H1 (cell line): ENCODE measurements around the gene RAPGEF5. TPM values are rescaled to one million over a fixed set of nuclear protein-coding genes. Genes with fewer than 3 reads are reported as not detected.

ENCODE experiments used
- CTCF ChIA-PET: fragments of 300-600 bp; sonication (Branson Sonifier 250); formaldehyde crosslinking; loops from one replicate; lab custom pipeline; 2021; ENCODE audit not compliant: partially characterized antibody; lab: Charles Lee
- POLR2A ChIA-PET: fragments of 300-600 bp; sonication (Branson Sonifier 250); formaldehyde crosslinking; loops from one replicate; lab custom pipeline; 2021; ENCODE audit warnings: inconsistent platforms; ENCODE audit not compliant: partially characterized antibody; lab: Charles Lee
- DNase-seq, 2 experiments: peaks; one replicate each; pipeline versions ENCODE4 v3.0.0 to v3.0.0-alpha.2; 2010 to 2022; ENCODE audit warnings: low spot score in 2 of 2, low read depth in 1 of 2, mixed read lengths in 1 of 2
- FAIRE-seq: peaks from 2 replicates; lab custom pipeline; 2011; peaks lifted over from hg19 to GRCh38; lab: Jason Lieb, UNC
- H2AFZ ChIP-seq: 2 replicates; pipeline ENCODE4 v1.8.1; 2012; ENCODE audit warnings: low read length, inconsistent platforms
- H2AK5ac ChIP-seq: 2 replicates; pipeline ENCODE4 v1.6.1; 2013; ENCODE audit warnings: low read depth, low read length
- H2BK120ac ChIP-seq: replicated peaks from 2 replicates; pipeline ENCODE3; 2013; ENCODE audit warnings: low read depth, low read length, inconsistent platforms
- H2BK12ac ChIP-seq: 2 replicates; pipeline ENCODE4 v1.6.1; 2013; ENCODE audit warnings: low read depth, low read length
- H2BK15ac ChIP-seq: 2 replicates; pipeline ENCODE4 v1.6.1; 2013; ENCODE audit warnings: low read length
- H2BK20ac ChIP-seq: 2 replicates; pipeline ENCODE4 v1.6.1; 2013; ENCODE audit warnings: low read length
- H2BK5ac ChIP-seq: 2 replicates; pipeline ENCODE4 v1.6.1; 2013; ENCODE audit warnings: low read depth, low read length
- H3K14ac ChIP-seq: 2 replicates; pipeline ENCODE4 v1.6.1; 2013; ENCODE audit warnings: inconsistent platforms; ENCODE audit not compliant: insufficient read length
- H3K18ac ChIP-seq: 2 replicates; pipeline ENCODE4 v1.6.1; 2013; ENCODE audit warnings: low read length; ENCODE audit errors: extremely low read depth
- H3K23ac ChIP-seq: 2 replicates; pipeline ENCODE4 v1.6.1; 2013; ENCODE audit warnings: inconsistent platforms; ENCODE audit not compliant: insufficient read length
- H3K23me2 ChIP-seq: 2 replicates; pipeline ENCODE4 v1.6.1; 2013; ENCODE audit warnings: low read depth, low read length
- H3K27ac ChIP-seq: 2 replicates; pipeline ENCODE4 v1.6.1; 2011; ENCODE audit warnings: low read depth, low read length, inconsistent platforms
- H3K27me3 ChIP-seq, 4 experiments: replicated peaks in 1 of 4; 1 replicate in 1 of 4; 2 replicates in 3 of 4; pipeline versions ENCODE4 v1.6.1 to v1.8.1; 2011 to 2013; ENCODE audit warnings: low read length in 3 of 4, mild to moderate bottlenecking in 3 of 4, inconsistent platforms in 2 of 4, mixed read lengths in 2 of 4, moderate library complexity in 1 of 4; ENCODE audit not compliant: control insufficient read depth in 3 of 4, insufficient read depth in 3 of 4; ENCODE audit errors: extremely low read depth in 1 of 4
- H3K36me3 ChIP-seq, 4 experiments: 2 replicates each; pipeline versions ENCODE4 v1.6.1 to v1.8.1; 2011 to 2013; ENCODE audit warnings: mild to moderate bottlenecking in 4 of 4, low read length in 3 of 4, moderate library complexity in 2 of 4, control low read depth in 1 of 4, inconsistent platforms in 1 of 4; ENCODE audit not compliant: insufficient read depth in 4 of 4, control insufficient read depth in 2 of 4
- H3K4ac ChIP-seq: replicated peaks from 2 replicates; pipeline ENCODE3; 2013; ENCODE audit warnings: low read length, low read depth, mixed read lengths, inconsistent platforms; ENCODE audit not compliant: insufficient read length
- H3K4me1 ChIP-seq, 4 experiments: replicated peaks in 1 of 4; 1 replicate in 1 of 4; 2 replicates in 3 of 4; pipeline versions ENCODE4 v1.6.1 to v1.8.1; 2011 to 2013; ENCODE audit warnings: low read length in 3 of 4, inconsistent platforms in 2 of 4, mixed read lengths in 1 of 4; ENCODE audit not compliant: insufficient read depth in 4 of 4, control insufficient read depth in 3 of 4
- H3K4me2 ChIP-seq, 2 experiments: 2 replicates each; pipeline versions ENCODE4 v1.6.1 to v1.8.1; 2011 to 2013; ENCODE audit warnings: low read depth in 2 of 2, low read length in 2 of 2, control low read depth in 1 of 2, inconsistent platforms in 1 of 2, mild to moderate bottlenecking in 1 of 2; ENCODE audit not compliant: insufficient read depth in 1 of 2
- H3K4me3 ChIP-seq, 4 experiments: fragments of 200-600, 300-600 bp in 1 of 4; sonication (generic), shearing (Covaris generic), sonication (Bioruptor Twin) in 1 of 4; 2 replicates each; pipeline versions ENCODE4 v1.5.1 to v1.8.1; 2011 to 2016; ENCODE audit warnings: low read length in 4 of 4, low read depth in 3 of 4, control low read depth in 2 of 4, inconsistent platforms in 2 of 4, mild to moderate bottlenecking in 2 of 4, mixed read lengths in 1 of 4, moderate library complexity in 1 of 4; ENCODE audit not compliant: insufficient read depth in 2 of 4; ENCODE audit errors: extremely low read depth in 1 of 4
- H3K56ac ChIP-seq: replicated peaks from 2 replicates; pipeline ENCODE3; 2013; ENCODE audit warnings: low read depth, mild to moderate bottlenecking, mixed read lengths, low read length, inconsistent platforms; ENCODE audit not compliant: insufficient read length
- H3K79me1 ChIP-seq: 2 replicates; pipeline ENCODE4 v1.6.1; 2013; ENCODE audit warnings: low read depth, low read length, control low read depth
- H3K79me2 ChIP-seq, 2 experiments: 2 replicates each; pipeline versions ENCODE4 v1.6.1 to v1.8.1; 2012 to 2013; ENCODE audit warnings: low read length in 2 of 2, mild to moderate bottlenecking in 2 of 2, inconsistent platforms in 1 of 2; ENCODE audit not compliant: insufficient read depth in 2 of 2, control insufficient read depth in 1 of 2
- H3K9ac ChIP-seq, 4 experiments: replicated peaks in 1 of 4; 1 replicate in 1 of 4; 2 replicates in 3 of 4; pipeline versions ENCODE4 v1.6.1 to v1.8.1; 2011 to 2013; ENCODE audit warnings: low read depth in 3 of 4, low read length in 3 of 4, control low read depth in 2 of 4, mild to moderate bottlenecking in 2 of 4, moderate library complexity in 2 of 4, inconsistent platforms in 1 of 4; ENCODE audit errors: extremely low read depth in 1 of 4
- H3K9me3 ChIP-seq, 2 experiments: 2 replicates each; pipeline versions ENCODE4 v1.6.1 to v1.8.1; 2012 to 2013; ENCODE audit warnings: mild to moderate bottlenecking in 2 of 2, moderate library complexity in 2 of 2, control low read depth in 1 of 2, inconsistent platforms in 1 of 2, low read depth in 1 of 2, low read length in 1 of 2, mixed read lengths in 1 of 2; ENCODE audit not compliant: insufficient read depth in 2 of 2
- H4K20me1 ChIP-seq, 2 experiments: replicated peaks in 1 of 2; 2 replicates each; pipeline versions ENCODE3 to v1.8.1; 2011 to 2013; ENCODE audit warnings: inconsistent platforms in 2 of 2, low read length in 2 of 2, mild to moderate bottlenecking in 1 of 2; ENCODE audit not compliant: insufficient read depth in 2 of 2, control insufficient read depth in 1 of 2
- H4K5ac ChIP-seq: 2 replicates; pipeline ENCODE4 v1.6.1; 2013; ENCODE audit warnings: low read length, low read depth, mixed read lengths, inconsistent platforms; ENCODE audit not compliant: insufficient read length
- H4K8ac ChIP-seq: 2 replicates; pipeline ENCODE4 v1.8.0; 2013; ENCODE audit warnings: mild to moderate bottlenecking, moderate library complexity, low read length, inconsistent platforms; ENCODE audit not compliant: insufficient read depth; ENCODE audit errors: extremely low read depth
- H4K91ac ChIP-seq: replicated peaks from 2 replicates; pipeline ENCODE3; 2013; ENCODE audit warnings: low read length, mixed read lengths, inconsistent platforms; ENCODE audit not compliant: insufficient read length
- BACH1 ChIP-seq: IDR thresholded peaks from 2 replicates; pipeline ENCODE4 v1.6.1; 2012; ENCODE audit warnings: low read length, improper control_type of control experiment
- JUND ChIP-seq: IDR thresholded peaks from 2 replicates; pipeline ENCODE4 v1.6.1; 2011; ENCODE audit warnings: mild to moderate bottlenecking, improper control_type of control experiment, low read length
- MAFK ChIP-seq: IDR thresholded peaks from 2 replicates; pipeline ENCODE4 v1.6.1; 2012; ENCODE audit warnings: low read depth, mild to moderate bottlenecking, improper control_type of control experiment, low read length
- NANOG ChIP-seq: IDR thresholded peaks from 2 replicates; pipeline ENCODE4 v1.6.1; 2011; ENCODE audit warnings: low read length, low read depth, mild to moderate bottlenecking, inconsistent platforms; ENCODE audit not compliant: insufficient read depth, poor library complexity, severe bottlenecking
- NRF1 ChIP-seq: IDR thresholded peaks from 2 replicates; pipeline ENCODE4 v1.6.1; 2011; ENCODE audit warnings: mild to moderate bottlenecking, low read depth, low read length, improper control_type of control experiment
- RXRA ChIP-seq: IDR thresholded peaks from 2 replicates; pipeline ENCODE4 v1.6.1; 2011; ENCODE audit warnings: low read depth, mild to moderate bottlenecking, low read length, moderate library complexity; ENCODE audit not compliant: insufficient read depth
- SIN3A ChIP-seq, 2 experiments: IDR thresholded peaks in 1 of 2; conservative IDR thresholded peaks in 1 of 2; 2 replicates each; pipeline ENCODE4 v1.6.1; 2011 to 2012; ENCODE audit warnings: low read length in 2 of 2, improper control_type of control experiment in 1 of 2, low read depth in 1 of 2, mild to moderate bottlenecking in 1 of 2
- SRF ChIP-seq: IDR thresholded peaks from 2 replicates; pipeline ENCODE4 v1.6.1; 2011; ENCODE audit warnings: mild to moderate bottlenecking, low read depth, low read length, moderate library complexity
- TCF12 ChIP-seq: IDR thresholded peaks from 2 replicates; pipeline ENCODE4 v1.6.1; 2011; ENCODE audit warnings: low read depth, mild to moderate bottlenecking, low read length
- polyA plus RNA-seq, 7 experiments: library from polyadenylated mRNA; depleted of rRNA in 3 of 7; stranded (reverse) in 5 of 7; unstranded in 2 of 7; fragments of >200 nt in 5 of 7; fragments of 200-250 nt in 2 of 7; gene quantifications; 1 replicate in 5 of 7; 2 replicates in 1 of 7; 4 replicates in 1 of 7; pipeline versions ENCODE4 v1.2.1 to v1.2.3, GENCODE V29; 2011 to 2013; ENCODE audit warnings: missing spikeins in 2 of 7, mixed read lengths in 2 of 7
- total RNA-seq: library from RNA; stranded (reverse); fragmentation: NEBNext Ultra II Directional; extraction: Animal tissue kit (Norgen Biotek cat#: 25700); gene quantifications from 2 replicates; pipeline ENCODE4 v1.2.1, GENCODE V29; 2021

RAPGEF5 gene
- total and polyA plus RNA-seq, 2 of the 8 experiments (the other 6 are each of a cell fraction or from before 2014, with no cell fraction given) = 4.4 to 22.9 TPM

GRCh38 chr7:22399091-22399490 lies 42.1 kb upstream of the RAPGEF5 start:
- Histone ChIP-seq H2AK5ac (no peak overlapping the region), H3K27ac (no peak overlapping the region), H3K4me2 (no peak overlapping the region), H2BK5ac (no peak overlapping the region), H2BK120ac (no peak overlapping the region), H4K5ac (no peak overlapping the region), H4K20me1 (no peaks in the 10 kb centered on the region), H3K27me3 (no peaks in the 10 kb centered on the region), H2BK20ac (no peak overlapping the region), H2BK15ac (no peak overlapping the region), H3K36me3 (no peaks in the 10 kb centered on the region), H4K91ac (no peak overlapping the region), H3K4me1 (peaks cover 0 to 3% (median 0%) of the 10 kb centered on the region in 4 experiments; a peak in 1 of 7 replicates), H3K4ac (no peak overlapping the region), H2AFZ (no peak overlapping the region), H3K9me3 (no peaks in the 10 kb centered on the region), H3K4me3 (no peak overlapping the region), H3K23me2 (no peaks in the 10 kb centered on the region), H3K56ac (no peak overlapping the region), H3K18ac (no peak overlapping the region), H3K9ac (no peak overlapping the region), H3K23ac (no peak overlapping the region), H4K8ac (no peak overlapping the region), H3K79me1 (no peaks in the 10 kb centered on the region), H3K79me2 (no peaks in the 10 kb centered on the region), H2BK12ac (no peak overlapping the region), H3K14ac (no peak overlapping the region)
- CTCF ChIA-PET = interaction anchor here (1.5 to 2.5 kb wide), 2 partner anchors 8 to 289 kb away, joined by 5 to 9 read pairs; no protein-coding TSS in a partner anchor
- no peak for FAIRE-seq
- no peak for TF ChIP-seq JUND
- TF ChIP-seq SIN3A (conservative IDR thresholded peaks at IDR 0.05 in 1 of 2, IDR thresholded peaks at IDR 0.05 in 1 of 2; ENCODE audit: low read depth in 1 of 2, low read length in 2 of 2) = no peak
- no peak for TF ChIP-seq NRF1
- no peak for TF ChIP-seq MAFK
- no peak for TF ChIP-seq SRF
- no peak for TF ChIP-seq BACH1
- TF ChIP-seq RXRA = no peak
- no peak for TF ChIP-seq TCF12
- TF ChIP-seq NANOG = no peak
- POLR2A ChIA-PET = no interaction called here
- DNase-seq = no peak
